LNCaP clone FGC (cell line): ENCODE data around the gene NSMCE4A.
"Not testable (repeated sequence)": the region's sequence is repeated elsewhere in the genome, so short reads cannot be mapped to it uniquely, and the experiment has no call there.

Experiments
- DNase-seq: peaks from one replicate; pipeline ENCODE4 v3.0.0-alpha.2; 2011; ENCODE audit warnings: low read depth
- H3K4me3 ChIP-seq: 2 replicates; pipeline ENCODE4 v1.5.1; 2011; ENCODE audit warnings: mild to moderate bottlenecking, low read depth, low read length, control low read depth
- CTCF ChIP-seq: IDR thresholded peaks from 2 replicates; pipeline ENCODE4 v1.5.1; 2012; ENCODE audit warnings: mild to moderate bottlenecking; ENCODE audit not compliant: control insufficient read depth, insufficient read depth; ENCODE audit errors: extremely low read depth

The NSMCE4A gene

GRCh38 chr10:122018951-122019413 lies 44.0 kb upstream of the NSMCE4A start:
- peak; percentile 58 for DNase-seq
- H3K4me3 ChIP-seq, result peak overlapping the region; percentile 50
- no peak for TF ChIP-seq CTCF

GRCh38 chr10:122018491-122018890 lies 43.5 kb upstream of the NSMCE4A start:
- no peak for DNase-seq
- peak overlapping the region; percentile 50 for H3K4me3 ChIP-seq
- no peak for TF ChIP-seq CTCF

- DNase-seq, H3K4me3 ChIP-seq: not testable (repeated sequence)
Observed at GRCh38 chr10:122017926-122018325, 42.9 kb upstream of the NSMCE4A start.

GRCh38 chr10:122014652-122015248 lies 39.7 kb upstream of the NSMCE4A start:
- DNase-seq, result peak; percentile 57
- no peak overlapping the region for H3K4me3 ChIP-seq
- TF ChIP-seq CTCF, result no peak

- DNase-seq, result no peak
- H3K4me3 ChIP-seq, result no peak overlapping the region
- no peak for TF ChIP-seq CTCF
Observed at GRCh38 chr10:122013311-122013780, 38.3 kb upstream of the NSMCE4A start.

GRCh38 chr10:122012731-122013130 lies 37.7 kb upstream of the NSMCE4A start:
- no peak for TF ChIP-seq CTCF
- no peak for DNase-seq

GRCh38 chr10:122010405-122011050 lies 35.5 kb upstream of the NSMCE4A start:
- TF ChIP-seq CTCF, result no peak
- DNase-seq, result no peak

More at GRCh38 chr10:122012731-122013130, 37.7 kb upstream of the NSMCE4A start:
- no peak overlapping the region for H3K4me3 ChIP-seq

More at GRCh38 chr10:122010405-122011050, 35.5 kb upstream of the NSMCE4A start:
- H3K4me3 ChIP-seq, result no peak overlapping the region
